ENCODE results near the gene PHF11.

DNA sequence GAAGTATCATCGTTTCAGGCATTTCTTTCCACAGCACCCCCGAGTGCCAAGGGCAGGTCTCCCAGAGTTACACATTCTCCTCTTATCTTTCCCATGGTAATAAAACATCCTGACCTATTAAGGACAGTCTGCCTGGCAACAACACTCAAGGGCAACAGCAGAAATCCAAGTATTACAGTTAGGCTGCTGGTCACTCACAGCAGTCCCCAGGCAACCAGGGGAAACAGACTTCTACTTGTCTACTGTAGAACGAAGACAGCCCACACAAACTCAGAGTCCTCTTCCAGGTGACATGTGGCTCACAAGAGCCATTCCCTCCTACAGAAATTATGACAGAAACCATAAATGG lies 65.3 kb downstream of the PHF11 start:
- TF ChIP-seq CREB1 (CRISPR knock-in tag; IDR thresholded peaks at IDR 0.05; ENCODE audit: low read depth) = no peak
- TF ChIP-seq, protein P1, sequence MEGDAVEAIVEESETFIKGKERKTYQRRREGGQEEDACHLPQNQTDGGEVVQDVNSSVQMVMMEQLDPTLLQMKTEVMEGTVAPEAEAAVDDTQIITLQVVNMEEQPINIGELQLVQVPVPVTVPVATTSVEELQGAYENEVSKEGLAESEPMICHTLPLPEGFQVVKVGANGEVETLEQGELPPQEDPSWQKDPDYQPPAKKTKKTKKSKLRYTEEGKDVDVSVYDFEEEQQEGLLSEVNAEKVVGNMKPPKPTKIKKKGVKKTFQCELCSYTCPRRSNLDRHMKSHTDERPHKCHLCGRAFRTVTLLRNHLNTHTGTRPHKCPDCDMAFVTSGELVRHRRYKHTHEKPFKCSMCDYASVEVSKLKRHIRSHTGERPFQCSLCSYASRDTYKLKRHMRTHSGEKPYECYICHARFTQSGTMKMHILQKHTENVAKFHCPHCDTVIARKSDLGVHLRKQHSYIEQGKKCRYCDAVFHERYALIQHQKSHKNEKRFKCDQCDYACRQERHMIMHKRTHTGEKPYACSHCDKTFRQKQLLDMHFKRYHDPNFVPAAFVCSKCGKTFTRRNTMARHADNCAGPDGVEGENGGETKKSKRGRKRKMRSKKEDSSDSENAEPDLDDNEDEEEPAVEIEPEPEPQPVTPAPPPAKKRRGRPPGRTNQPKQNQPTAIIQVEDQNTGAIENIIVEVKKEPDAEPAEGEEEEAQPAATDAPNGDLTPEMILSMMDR (conservative IDR thresholded peaks at IDR 0.05; ENCODE audit: low read depth in 2 of 2) = no peak
- TF ChIP-seq EZH2phosphoT487 (IDR thresholded peaks at IDR 0.05; ENCODE audit: unreplicated experiment) = no peak
- TF ChIP-seq POLR2AphosphoS5 (IDR thresholded peaks at IDR 0.05; ENCODE audit: low read depth) = no peak
- TF ChIP-seq STAT1 (IDR thresholded peaks at IDR 0.05; ENCODE audit: unreplicated experiment) = no peak
- no peak for TF ChIP-seq ZNF331 (CRISPR knock-in tag; IDR thresholded peaks at IDR 0.05; ENCODE audit: low read depth)

Measured in GM23338 (cell line).